A673 (cell line): Measurements from ENCODE around the gene TPI1. TPM values are rescaled to one million over a fixed set of nuclear protein-coding genes. Genes with fewer than 3 reads are reported as not detected.

Experiments used
- BruUV-seq: library from RNA; stranded (reverse); fragments of 400-500 nt; replicated peaks from 2 replicates; lab custom pipeline; 2021; lab: Mats Ljungman, UMichigan
- CTCF ChIA-PET: fragments of 300-600 bp; sonication (Branson Sonifier 250); formaldehyde crosslinking; loops from one replicate; lab custom pipeline; 2022; ENCODE audit warnings: antibody characterized with exemption; lab: Charles Lee
- POLR2A ChIA-PET: fragments of 300-600 bp; sonication (Branson Sonifier 250); formaldehyde crosslinking; loops from one replicate; lab custom pipeline; 2022; ENCODE audit warnings: antibody characterized with exemption; ENCODE audit not compliant: low non-redundant PET; lab: Charles Lee
- DNase-seq: peaks from one replicate; pipeline ENCODE4 v3.0.0-alpha.2; 2015; ENCODE audit warnings: low spot score
- H3K27ac ChIP-seq: fragments of 200-600 bp; sonication (generic); 2 replicates; pipeline ENCODE4 v1.5.1; 2016; ENCODE audit warnings: mixed run types, low read depth, mild to moderate bottlenecking, mixed read lengths, antibody characterized with exemption, low read length; ENCODE audit not compliant: poor library complexity, severe bottlenecking
- H3K27me3 ChIP-seq: fragments of 200-600 bp; sonication (generic); replicated peaks from 2 replicates; pipeline ENCODE4 v1.6.1; 2017; ENCODE audit warnings: mixed run types, low read depth, mild to moderate bottlenecking, mixed read lengths, antibody characterized with exemption, low read length; ENCODE audit not compliant: insufficient read depth, poor library complexity
- H3K36me3 ChIP-seq: fragments of 200-600 bp; sonication (generic); 2 replicates; pipeline ENCODE4 v1.6.1; 2016; ENCODE audit warnings: mixed run types, mild to moderate bottlenecking, mixed read lengths, antibody characterized with exemption, low read length; ENCODE audit not compliant: insufficient read depth, poor library complexity, severe bottlenecking
- H3K4me1 ChIP-seq: fragments of 200-600 bp; sonication (generic); 2 replicates; pipeline ENCODE4 v1.6.1; 2017; ENCODE audit warnings: mixed run types, mild to moderate bottlenecking, mixed read lengths, antibody characterized with exemption, low read length; ENCODE audit not compliant: insufficient read depth, poor library complexity, severe bottlenecking
- H3K4me3 ChIP-seq: fragments of 200-600 bp; sonication (generic); 2 replicates; pipeline ENCODE4 v1.5.1; 2016; ENCODE audit warnings: low read depth, mixed run types, mild to moderate bottlenecking, mixed read lengths, low read length; ENCODE audit not compliant: poor library complexity, severe bottlenecking
- H3K9me3 ChIP-seq: fragments of 200-600 bp; sonication (generic); 2 replicates; pipeline ENCODE4 v1.6.1; 2016; ENCODE audit warnings: mixed run types, low read depth, mild to moderate bottlenecking, mixed read lengths, antibody characterized with exemption, low read length; ENCODE audit not compliant: poor library complexity, severe bottlenecking
- EZH2 ChIP-seq: fragments of 200-600 bp; sonication (generic); IDR thresholded peaks from 2 replicates; pipeline ENCODE4 v1.6.1; 2017; ENCODE audit warnings: borderline replicate concordance, low read depth, mild to moderate bottlenecking, mixed read lengths, antibody characterized with exemption, low read length; ENCODE audit not compliant: poor library complexity, severe bottlenecking
- intact Hi-C: fragments of 100-400 bp; cut with micrococcal nuclease; formaldehyde crosslinking; loops from one replicate; pipeline ENCODE4 v1.10.0; 2022; ENCODE audit not compliant: unreplicated experiment
- total RNA-seq: library from RNA; stranded (reverse); gene quantifications from 2 replicates; pipeline ENCODE4 v1.2.3, GENCODE V29; 2021
- TF ChIP-seq, protein P1 (sequence below): fragments of 300-800, 200-600 bp; sonication (generic); conservative IDR thresholded peaks from 2 replicates; pipeline ENCODE4 v1.5.1; 2017; ENCODE audit warnings: low read depth, mild to moderate bottlenecking, antibody characterized with exemption, low read length, moderate library complexity, mixed read lengths

The TPI1 gene
- total RNA-seq, 1 experiment from 2014 or later, result 1,277 TPM

GRCh38 chr12:6839482-6840201 is 27.7 kb upstream of the TPI1 start:
- Histone ChIP-seq H3K4me3 (no peak overlapping the region), H3K9me3 (no peaks in the 10 kb centered on the region), H3K27me3 (no peaks in the 10 kb centered on the region), H3K36me3 (peaks cover 40% of the 10 kb centered on the region), H3K4me1 (no peaks in the 10 kb centered on the region), H3K27ac (no peak overlapping the region)
- DNase-seq, result no peak
- TF ChIP-seq, protein P1, sequence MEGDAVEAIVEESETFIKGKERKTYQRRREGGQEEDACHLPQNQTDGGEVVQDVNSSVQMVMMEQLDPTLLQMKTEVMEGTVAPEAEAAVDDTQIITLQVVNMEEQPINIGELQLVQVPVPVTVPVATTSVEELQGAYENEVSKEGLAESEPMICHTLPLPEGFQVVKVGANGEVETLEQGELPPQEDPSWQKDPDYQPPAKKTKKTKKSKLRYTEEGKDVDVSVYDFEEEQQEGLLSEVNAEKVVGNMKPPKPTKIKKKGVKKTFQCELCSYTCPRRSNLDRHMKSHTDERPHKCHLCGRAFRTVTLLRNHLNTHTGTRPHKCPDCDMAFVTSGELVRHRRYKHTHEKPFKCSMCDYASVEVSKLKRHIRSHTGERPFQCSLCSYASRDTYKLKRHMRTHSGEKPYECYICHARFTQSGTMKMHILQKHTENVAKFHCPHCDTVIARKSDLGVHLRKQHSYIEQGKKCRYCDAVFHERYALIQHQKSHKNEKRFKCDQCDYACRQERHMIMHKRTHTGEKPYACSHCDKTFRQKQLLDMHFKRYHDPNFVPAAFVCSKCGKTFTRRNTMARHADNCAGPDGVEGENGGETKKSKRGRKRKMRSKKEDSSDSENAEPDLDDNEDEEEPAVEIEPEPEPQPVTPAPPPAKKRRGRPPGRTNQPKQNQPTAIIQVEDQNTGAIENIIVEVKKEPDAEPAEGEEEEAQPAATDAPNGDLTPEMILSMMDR, result no peak
- TF ChIP-seq EZH2, result no peak
- BruUV-seq, result TSS peak; percentile 45
- intact Hi-C loops, result no loop called here
- ChIA-PET CTCF (no interaction called here), POLR2A (no interaction called here)

DNA sequence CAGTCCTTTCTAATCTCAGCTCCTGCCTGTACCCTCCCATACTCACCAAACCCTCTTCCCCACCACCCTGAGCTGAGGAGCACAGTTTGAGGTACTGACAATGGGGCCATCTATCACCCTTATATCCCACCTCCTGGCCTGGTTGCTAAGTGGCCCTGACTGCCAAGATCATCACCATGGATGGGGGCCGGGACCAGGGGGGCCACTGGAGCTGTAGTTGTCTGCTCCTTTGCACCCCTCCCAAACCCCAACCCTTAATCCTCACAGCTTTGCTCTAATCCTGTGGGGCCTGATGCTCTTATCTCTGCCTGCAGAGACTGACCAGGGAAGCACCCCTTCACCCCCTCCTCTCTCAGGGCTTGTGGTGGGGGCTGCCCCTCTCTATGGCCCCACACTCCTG is 27.0 kb upstream of the TPI1 start:
- Histone ChIP-seq H3K27me3 (no peaks in the 10 kb centered on the region), H3K4me1 (no peaks in the 10 kb centered on the region), H3K27ac (no peak overlapping the region), H3K4me3 (no peak overlapping the region), H3K9me3 (no peaks in the 10 kb centered on the region), H3K36me3 (peaks cover 43% of the 10 kb centered on the region)
- ChIA-PET POLR2A (no interaction called here), CTCF (no interaction called here)
- BruUV-seq, result no TSS peak
- DNase-seq, result no peak
- intact Hi-C loops, result no loop called here
- no peak for TF ChIP-seq EZH2
- TF ChIP-seq, protein P1, result no peak

- no peak within 1 kb of the TSS for H3K27ac ChIP-seq
- BruUV-seq, result no TSS peak
- TF ChIP-seq EZH2, result no peak
- TF ChIP-seq, protein P1, result no peak
- no peaks in the 10 kb centered on the region for H3K4me1 ChIP-seq
- ChIA-PET CTCF (no interaction called here), POLR2A (interaction anchor here (0.9 kb wide), 1 partner anchor 11 kb away, joined by 5 read pairs; the partner anchor contains the start of gene USP5)
- H3K4me3 ChIP-seq, result no peak within 1 kb of the TSS
- no peaks in the 10 kb centered on the region for H3K27me3 ChIP-seq
- H3K36me3 ChIP-seq, result peaks cover 48% of the 10 kb centered on the region
- no peak for DNase-seq
- intact Hi-C loops, result no loop called here
- H3K9me3 ChIP-seq, result no peaks in the 10 kb centered on the region
These were observed 26.4 kb upstream of the TPI1 start, which contains the start of gene GNB3 for GRCh38 chr12:6840761-6841515. Gene GNB3, plus strand, starts transcription at chr12:6840925. Its CDS starts 363 bp downstream, at chr12:6841288.
